IPS-20b (cell line): ENCODE results near the gene SRCIN1.

Experiments used
- H3K27ac ChIP-seq: one replicate; pipeline ENCODE4 v1.5.1; 2013; ENCODE audit warnings: low read length
- H3K27me3 ChIP-seq: 2 replicates; pipeline ENCODE4 v1.6.1; 2013; ENCODE audit warnings: mild to moderate bottlenecking, low read length, inconsistent platforms; ENCODE audit not compliant: insufficient read depth
- H3K36me3 ChIP-seq: 2 replicates; pipeline ENCODE4 v1.6.1; 2013; ENCODE audit warnings: low read depth, mild to moderate bottlenecking, inconsistent platforms, low read length, moderate library complexity; ENCODE audit not compliant: insufficient read depth
- H3K4me1 ChIP-seq: 2 replicates; pipeline ENCODE4 v1.6.1; 2013; ENCODE audit warnings: mild to moderate bottlenecking, control low read depth, inconsistent platforms, low read length, moderate library complexity; ENCODE audit not compliant: insufficient read depth
- H3K4me3 ChIP-seq: 2 replicates; pipeline ENCODE4 v1.5.1; 2013; ENCODE audit warnings: mild to moderate bottlenecking, low read length, inconsistent platforms
- H3K9ac ChIP-seq: 2 replicates; pipeline ENCODE4 v1.6.1; 2013; ENCODE audit warnings: low read depth, mild to moderate bottlenecking, inconsistent platforms, low read length, moderate library complexity
- H3K9me3 ChIP-seq: 2 replicates; pipeline ENCODE4 v1.6.1; 2013; ENCODE audit warnings: mild to moderate bottlenecking, low read depth, low read length, inconsistent platforms; ENCODE audit not compliant: insufficient read depth

SRCIN1 gene

GRCh38 chr17:38595892-38596291 is 9.9 kb downstream of the SRCIN1 start:
- H3K9ac ChIP-seq, result no peak overlapping the region
- H3K36me3 ChIP-seq, result no peaks in the 10 kb centered on the region
- H3K4me1 ChIP-seq, result peaks cover 15% of the 10 kb centered on the region
- peaks cover 28% of the 10 kb centered on the region; the same call in 1 of the 2 replicates for H3K27me3 ChIP-seq
- no peak overlapping the region for H3K27ac ChIP-seq
- H3K4me3 ChIP-seq, result no peak overlapping the region
- H3K9me3 ChIP-seq, result no peaks in the 10 kb centered on the region

GRCh38 chr17:38594152-38594551 is 11.6 kb downstream of the SRCIN1 start:
- peaks cover 12% of the 10 kb centered on the region for H3K4me1 ChIP-seq
- no peak overlapping the region for H3K27ac ChIP-seq
- H3K27me3 ChIP-seq, result peaks cover 31% of the 10 kb centered on the region; the same call in 1 of the 2 replicates
- no peak overlapping the region for H3K9ac ChIP-seq
- no peaks in the 10 kb centered on the region for H3K9me3 ChIP-seq
- H3K36me3 ChIP-seq, result no peaks in the 10 kb centered on the region
- H3K4me3 ChIP-seq, result no peak overlapping the region

GRCh38 chr17:38592487-38592886 is 13.3 kb downstream of the SRCIN1 start:
- peaks cover 15% of the 10 kb centered on the region for H3K4me1 ChIP-seq

GRCh38 chr17:38591759-38592241 is 14.0 kb downstream of the SRCIN1 start:
- Histone ChIP-seq H3K9me3 (no peaks in the 10 kb centered on the region), H3K27ac (no peak overlapping the region), H3K9ac (no peak overlapping the region), H3K4me3 (no peak overlapping the region), H3K27me3 (peaks cover 27% of the 10 kb centered on the region; the same call in 1 of the 2 replicates), H3K4me1 (peaks cover 15% of the 10 kb centered on the region), H3K36me3 (no peaks in the 10 kb centered on the region)

More at GRCh38 chr17:38592487-38592886, 13.3 kb downstream of the SRCIN1 start:
- no peak overlapping the region for H3K27ac ChIP-seq
- H3K27me3 ChIP-seq, result peaks cover 33% of the 10 kb centered on the region; the same call in 1 of the 2 replicates
- no peaks in the 10 kb centered on the region for H3K36me3 ChIP-seq
- H3K9ac ChIP-seq, result no peak overlapping the region
- no peak overlapping the region for H3K4me3 ChIP-seq
- H3K9me3 ChIP-seq, result no peaks in the 10 kb centered on the region

- Histone ChIP-seq H3K27ac (no peak overlapping the region), H3K27me3 (peaks cover 27% of the 10 kb centered on the region; the same call in 1 of the 2 replicates), H3K9me3 (no peaks in the 10 kb centered on the region), H3K4me1 (peaks cover 15% of the 10 kb centered on the region), H3K36me3 (no peaks in the 10 kb centered on the region), H3K4me3 (no peak overlapping the region), H3K9ac (no peak overlapping the region)
Observed at GRCh38 chr17:38590988-38591758, 14.6 kb downstream of the SRCIN1 start.

GRCh38 chr17:38589462-38590114 is 16.2 kb downstream of the SRCIN1 start:
- no peaks in the 10 kb centered on the region for H3K9me3 ChIP-seq
- no peak overlapping the region for H3K9ac ChIP-seq
- H3K27ac ChIP-seq, result no peak overlapping the region
- peaks cover 25% of the 10 kb centered on the region for H3K4me1 ChIP-seq
- H3K27me3 ChIP-seq, result peaks cover 26% of the 10 kb centered on the region; the same call in 1 of the 2 replicates
- H3K4me3 ChIP-seq, result no peak overlapping the region
- H3K36me3 ChIP-seq, result no peaks in the 10 kb centered on the region

GRCh38 chr17:38588788-38589174 is 17.0 kb downstream of the SRCIN1 start:
- Histone ChIP-seq H3K4me1 (peaks cover 26% of the 10 kb centered on the region), H3K9me3 (no peaks in the 10 kb centered on the region), H3K9ac (no peak overlapping the region), H3K27me3 (peaks cover 26% of the 10 kb centered on the region; the same call in 1 of the 2 replicates), H3K4me3 (no peak overlapping the region), H3K27ac (no peak overlapping the region), H3K36me3 (no peaks in the 10 kb centered on the region)

- Histone ChIP-seq H3K9me3 (no peaks in the 10 kb centered on the region), H3K27ac (no peak overlapping the region), H3K4me3 (no peak overlapping the region), H3K9ac (no peak overlapping the region), H3K27me3 (peaks cover 28% of the 10 kb centered on the region; the same call in 1 of the 2 replicates), H3K4me1 (peaks cover 26% of the 10 kb centered on the region), H3K36me3 (no peaks in the 10 kb centered on the region)
Observed at GRCh38 chr17:38587947-38588787, 17.6 kb downstream of the SRCIN1 start.

- no peak overlapping the region for H3K4me3 ChIP-seq
- H3K27me3 ChIP-seq, result peaks cover 34% of the 10 kb centered on the region
- no peaks in the 10 kb centered on the region for H3K36me3 ChIP-seq
- no peak overlapping the region for H3K9ac ChIP-seq
- H3K27ac ChIP-seq, result no peak overlapping the region
- H3K9me3 ChIP-seq, result no peaks in the 10 kb centered on the region
- H3K4me1 ChIP-seq, result peaks cover 26% of the 10 kb centered on the region
Observed at GRCh38 chr17:38587203-38587602, 18.5 kb downstream of the SRCIN1 start.

- Histone ChIP-seq H3K4me3 (no peak overlapping the region), H3K9ac (no peak overlapping the region), H3K27me3 (peaks cover 37% of the 10 kb centered on the region), H3K4me1 (peaks cover 26% of the 10 kb centered on the region), H3K9me3 (no peaks in the 10 kb centered on the region), H3K27ac (no peak overlapping the region), H3K36me3 (no peaks in the 10 kb centered on the region)
Observed at GRCh38 chr17:38586788-38587187, 19.0 kb downstream of the SRCIN1 start.

GRCh38 chr17:38585918-38586529 is 19.7 kb downstream of the SRCIN1 start:
- H3K27ac ChIP-seq, result no peak overlapping the region
- no peak overlapping the region for H3K9ac ChIP-seq

More at GRCh38 chr17:38585918-38586529, 19.7 kb downstream of the SRCIN1 start:
- Histone ChIP-seq H3K27me3 (peaks cover 42% of the 10 kb centered on the region), H3K9me3 (no peaks in the 10 kb centered on the region), H3K36me3 (no peaks in the 10 kb centered on the region), H3K4me3 (no peak overlapping the region), H3K4me1 (peaks cover 22% of the 10 kb centered on the region; the same call in 1 of the 2 replicates)
